ENCODE data around the gene AFF3. TPM values are rescaled to one million over a fixed set of nuclear protein-coding genes. Genes with fewer than 3 reads are reported as not detected.

Gene AFF3
- polyA plus RNA-seq, 1 donor (not counting 4 experiments of a cell fraction or from before 2014, with no cell fraction given): not detected

DNA sequence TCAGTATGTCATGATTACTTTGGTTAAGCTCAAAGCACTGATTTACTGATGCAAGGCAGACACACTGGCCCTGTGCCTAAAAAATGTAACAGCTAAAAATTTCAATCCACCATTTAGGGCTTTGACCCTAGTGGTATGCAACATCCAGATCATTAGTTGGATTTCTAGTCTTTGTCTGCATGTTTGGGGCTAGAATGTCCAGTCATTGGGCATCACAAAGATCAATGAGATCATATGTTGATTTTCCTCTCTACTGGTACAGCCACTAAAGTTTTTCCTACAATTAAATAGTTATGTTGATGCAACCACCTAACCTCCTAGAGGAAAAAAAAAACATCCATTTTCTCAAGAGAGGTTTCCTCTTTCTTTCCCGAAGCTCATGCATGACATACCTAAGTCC lies 599.1 kb downstream of the AFF3 start:
- no peaks in the 10 kb centered on the region for H3K4me1 ChIP-seq (ENCODE audit: control insufficient read depth, extremely low read depth, insufficient read depth, low read length)
- no peaks in the 10 kb centered on the region for H3K9me1 ChIP-seq (ENCODE audit: control insufficient read depth, extremely low read depth, insufficient read depth, low read length)
- H3K9ac ChIP-seq (ENCODE audit: control insufficient read depth, extremely low read depth, insufficient read depth, low read length): no peak overlapping the region
- no peak overlapping the region for H3K4me2 ChIP-seq (ENCODE audit: control insufficient read depth, extremely low read depth, insufficient read depth, low read depth, low read length)
- H2AFZ ChIP-seq (ENCODE audit: control insufficient read depth, low read length): no peak overlapping the region
- H3K9me3 ChIP-seq (ENCODE audit: control insufficient read depth, low read depth, low read length): no peaks in the 10 kb centered on the region
- no peaks in the 10 kb centered on the region for H3K27me3 ChIP-seq (ENCODE audit: control insufficient read depth, extremely low read depth, insufficient read depth, low read length)
- H4K20me1 ChIP-seq (ENCODE audit: control insufficient read depth, extremely low read depth, insufficient read depth, low read length): no peaks in the 10 kb centered on the region
- H3K79me2 ChIP-seq (ENCODE audit: control insufficient read depth, insufficient read depth, low read length): no peaks in the 10 kb centered on the region
- no peaks in the 10 kb centered on the region for H3K36me3 ChIP-seq (ENCODE audit: control insufficient read depth in 2 of 2, extremely low read depth in 1 of 2, insufficient read depth in 2 of 2, low read length in 2 of 2)
- TF ChIP-seq EZH2 (IDR thresholded peaks at IDR 0.05; ENCODE audit: low read length) (no peak), CTCF (optimal IDR thresholded peaks at IDR 0.05 in 1 of 3, IDR thresholded peaks at IDR 0.05 in 1 of 3, conservative IDR thresholded peaks at IDR 0.05 in 1 of 3; ENCODE audit: extremely low read depth in 1 of 3, insufficient read depth in 2 of 3, low read length in 3 of 3) (no peak)
- dilution Hi-C loops (cut with MboI; ENCODE audit: extremely low pct_ligation_motif_present, low sequenced_read_pairs): no loop called here
- H3K4me3 ChIP-seq (ENCODE audit: control insufficient read depth in 2 of 3, extremely low read depth in 1 of 3, insufficient read depth in 2 of 3, low read depth in 1 of 3, low read length in 3 of 3): no peak overlapping the region
- no peak for FAIRE-seq
- no peak for DNase-seq (ENCODE audit: low read depth, low spot score)
- H3K27ac ChIP-seq (ENCODE audit: control insufficient read depth, insufficient read depth, low read length): no peak overlapping the region

- H3K27me3 ChIP-seq (ENCODE audit: control insufficient read depth, extremely low read depth, insufficient read depth, low read length): no peaks in the 10 kb centered on the region
- no peak overlapping the region for H3K4me2 ChIP-seq (ENCODE audit: control insufficient read depth, extremely low read depth, insufficient read depth, low read depth, low read length)
- no peak overlapping the region for H3K27ac ChIP-seq (ENCODE audit: control insufficient read depth, insufficient read depth, low read length)
- H2AFZ ChIP-seq (ENCODE audit: control insufficient read depth, low read length): no peak overlapping the region
- no peak overlapping the region for H3K9ac ChIP-seq (ENCODE audit: control insufficient read depth, extremely low read depth, insufficient read depth, low read length)
- no peaks in the 10 kb centered on the region for H3K4me1 ChIP-seq (ENCODE audit: control insufficient read depth, extremely low read depth, insufficient read depth, low read length)
- no peak for DNase-seq (ENCODE audit: low read depth, low spot score)
- H3K9me1 ChIP-seq (ENCODE audit: control insufficient read depth, extremely low read depth, insufficient read depth, low read length): no peaks in the 10 kb centered on the region
- dilution Hi-C loops (cut with MboI; ENCODE audit: extremely low pct_ligation_motif_present, low sequenced_read_pairs): no loop called here
- H3K79me2 ChIP-seq (ENCODE audit: control insufficient read depth, insufficient read depth, low read length): no peaks in the 10 kb centered on the region
- TF ChIP-seq CTCF (optimal IDR thresholded peaks at IDR 0.05 in 1 of 3, IDR thresholded peaks at IDR 0.05 in 1 of 3, conservative IDR thresholded peaks at IDR 0.05 in 1 of 3; ENCODE audit: extremely low read depth in 1 of 3, insufficient read depth in 2 of 3, low read length in 3 of 3): no peak
- H4K20me1 ChIP-seq (ENCODE audit: control insufficient read depth, extremely low read depth, insufficient read depth, low read length): no peaks in the 10 kb centered on the region
- no peak overlapping the region for H3K4me3 ChIP-seq (ENCODE audit: control insufficient read depth in 2 of 3, extremely low read depth in 1 of 3, insufficient read depth in 2 of 3, low read depth in 1 of 3, low read length in 3 of 3)
- H3K9me3 ChIP-seq (ENCODE audit: control insufficient read depth, low read depth, low read length): no peaks in the 10 kb centered on the region
- no peak for FAIRE-seq
- H3K36me3 ChIP-seq (ENCODE audit: control insufficient read depth in 2 of 2, extremely low read depth in 1 of 2, insufficient read depth in 2 of 2, low read length in 2 of 2): no peaks in the 10 kb centered on the region
Measured at GRCh38 chr2:99537910-99538485, 604.4 kb downstream of the AFF3 start.

All from keratinocyte (primary cell).